ENCODE results near the gene MBIP. TPM values are rescaled to one million over a fixed set of nuclear protein-coding genes. Genes with fewer than 3 reads are reported as not detected.

Gene MBIP
- total RNA-seq, 1 donor from 2014 or later = 26.7 TPM

- no peaks in the 10 kb centered on the region for H3K9me3 Mint-ChIP-seq (ENCODE audit: unreplicated experiment)
- DNase-seq = no peak
- peaks cover 3% of the 10 kb centered on the region for H3K36me3 Mint-ChIP-seq (ENCODE audit: unreplicated experiment)
- peaks cover 12% of the 10 kb centered on the region for H3K4me1 Mint-ChIP-seq (ENCODE audit: low read depth, unreplicated experiment)
- H3K4me3 Mint-ChIP-seq (ENCODE audit: unreplicated experiment) = no peak overlapping the region
- TF ChIP-seq CTCF (IDR thresholded peaks at IDR 0.05; ENCODE audit: partially characterized antibody, unreplicated experiment) = no peak
- H3K27me3 Mint-ChIP-seq (ENCODE audit: unreplicated experiment) = no peaks in the 10 kb centered on the region
- H3K27ac Mint-ChIP-seq (ENCODE audit: unreplicated experiment) = no peak overlapping the region
These were observed 5.1 kb downstream of the MBIP start for GRCh38 chr14:36315159-36315853.

DNA sequence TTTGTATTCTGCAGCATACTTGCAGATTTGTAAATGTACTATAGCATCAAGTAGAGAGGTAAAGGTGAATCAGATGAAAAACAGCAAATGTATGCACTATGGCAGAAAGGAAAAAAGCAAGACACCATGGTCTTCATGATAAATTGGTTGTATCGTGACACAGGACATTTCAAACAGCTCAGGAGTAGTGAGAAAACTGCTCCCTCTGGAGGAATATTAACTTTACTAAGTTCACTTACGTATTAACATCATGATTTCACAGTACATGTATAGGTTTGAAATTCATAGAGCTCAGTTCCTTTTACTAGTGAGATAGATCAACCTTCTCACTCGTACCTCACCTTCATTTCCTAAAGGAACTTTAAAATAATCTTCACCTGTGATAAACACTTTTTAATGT is 6.5 kb downstream of the MBIP start:
- Mint-ChIP-seq H3K27ac (ENCODE audit: unreplicated experiment) (no peak overlapping the region), H3K27me3 (ENCODE audit: unreplicated experiment) (no peaks in the 10 kb centered on the region), H3K9me3 (ENCODE audit: unreplicated experiment) (no peaks in the 10 kb centered on the region), H3K4me3 (ENCODE audit: unreplicated experiment) (no peak overlapping the region), H3K4me1 (ENCODE audit: low read depth, unreplicated experiment) (peaks cover 9% of the 10 kb centered on the region), H3K36me3 (ENCODE audit: unreplicated experiment) (peaks cover 5% of the 10 kb centered on the region)
- no peak for DNase-seq
- no peak for TF ChIP-seq CTCF (IDR thresholded peaks at IDR 0.05; ENCODE audit: partially characterized antibody, unreplicated experiment)

DNA sequence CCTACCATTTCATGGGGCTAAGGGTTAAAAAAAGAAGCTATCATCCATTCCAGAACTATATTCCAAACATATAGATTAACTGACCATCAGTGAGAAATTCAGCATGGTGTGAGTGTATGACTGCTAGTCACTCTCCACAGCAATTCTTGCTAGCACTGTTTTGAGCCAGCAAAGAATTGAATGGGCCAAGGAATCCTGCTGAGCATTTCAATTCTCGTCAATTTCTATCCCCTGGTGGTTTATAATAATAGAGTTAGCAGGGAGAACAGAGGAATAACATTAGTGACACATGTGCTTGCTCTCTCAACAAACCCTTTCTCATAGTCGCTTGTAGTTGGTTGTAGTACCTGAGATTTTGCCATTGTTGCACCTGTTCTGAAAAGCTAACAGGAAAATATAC is 7.2 kb downstream of the MBIP start:
- H3K27ac Mint-ChIP-seq (ENCODE audit: unreplicated experiment) = no peak overlapping the region
- peaks cover 6% of the 10 kb centered on the region for H3K4me1 Mint-ChIP-seq (ENCODE audit: low read depth, unreplicated experiment)
- no peak for DNase-seq
- peaks cover 5% of the 10 kb centered on the region for H3K36me3 Mint-ChIP-seq (ENCODE audit: unreplicated experiment)
- H3K27me3 Mint-ChIP-seq (ENCODE audit: unreplicated experiment) = no peaks in the 10 kb centered on the region
- H3K4me3 Mint-ChIP-seq (ENCODE audit: unreplicated experiment) = no peak overlapping the region
- H3K9me3 Mint-ChIP-seq (ENCODE audit: unreplicated experiment) = no peaks in the 10 kb centered on the region
- no peak for TF ChIP-seq CTCF (IDR thresholded peaks at IDR 0.05; ENCODE audit: partially characterized antibody, unreplicated experiment)

DNA sequence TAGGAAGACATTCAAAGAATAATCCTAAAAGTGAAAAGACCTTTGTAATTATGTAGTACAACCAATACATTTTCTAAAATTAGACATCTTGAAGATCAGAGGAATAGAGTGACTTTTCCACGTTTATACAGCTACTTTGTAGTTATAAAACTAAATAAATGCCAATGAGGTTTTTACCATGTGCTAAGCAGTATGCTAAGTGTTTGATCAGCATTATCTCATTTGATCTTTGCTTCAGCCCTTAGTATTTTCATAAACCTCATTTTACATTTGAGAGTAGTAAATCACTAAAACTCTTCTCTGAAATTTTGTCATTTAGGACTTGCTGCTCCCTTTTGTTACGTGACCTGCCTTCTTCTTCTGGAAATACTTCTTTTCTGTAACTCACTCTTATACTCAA is 13.6 kb downstream of the MBIP start:
- H3K27ac Mint-ChIP-seq (ENCODE audit: unreplicated experiment) = no peak overlapping the region
- no peaks in the 10 kb centered on the region for H3K9me3 Mint-ChIP-seq (ENCODE audit: unreplicated experiment)
- no peak for TF ChIP-seq CTCF (IDR thresholded peaks at IDR 0.05; ENCODE audit: partially characterized antibody, unreplicated experiment)
- no peaks in the 10 kb centered on the region for H3K4me1 Mint-ChIP-seq (ENCODE audit: low read depth, unreplicated experiment)
- H3K27me3 Mint-ChIP-seq (ENCODE audit: unreplicated experiment) = no peaks in the 10 kb centered on the region
- H3K36me3 Mint-ChIP-seq (ENCODE audit: unreplicated experiment) = peaks cover 5% of the 10 kb centered on the region
- no peak for DNase-seq
- H3K4me3 Mint-ChIP-seq (ENCODE audit: unreplicated experiment) = no peak overlapping the region

- H3K4me3 Mint-ChIP-seq (ENCODE audit: unreplicated experiment) = no peak overlapping the region
- no peaks in the 10 kb centered on the region for H3K9me3 Mint-ChIP-seq (ENCODE audit: unreplicated experiment)
- no peaks in the 10 kb centered on the region for H3K27me3 Mint-ChIP-seq (ENCODE audit: unreplicated experiment)
- no peaks in the 10 kb centered on the region for H3K36me3 Mint-ChIP-seq (ENCODE audit: unreplicated experiment)
- H3K27ac Mint-ChIP-seq (ENCODE audit: unreplicated experiment) = no peak overlapping the region
- no peak for TF ChIP-seq CTCF (IDR thresholded peaks at IDR 0.05; ENCODE audit: partially characterized antibody, unreplicated experiment)
- no peak for DNase-seq
- no peaks in the 10 kb centered on the region for H3K4me1 Mint-ChIP-seq (ENCODE audit: low read depth, unreplicated experiment)
These were observed 15.5 kb downstream of the MBIP start for GRCh38 chr14:36304895-36305294.
